Neural progenitor cell (in vitro differentiated cells): ENCODE measurements around the gene UBE2A.

ENCODE experiments used
- CTCF ChIP-seq: fragments of 200-600 bp; sonication (generic); IDR thresholded peaks from 2 replicates; pipeline ENCODE4 v1.5.1; 2017; ENCODE audit warnings: antibody characterized with exemption, mild to moderate bottlenecking
- EZH2phosphoT487 ChIP-seq: fragments of 200-600 bp; sonication (generic); IDR thresholded peaks from 2 replicates; pipeline ENCODE4 v1.6.1; 2017; ENCODE audit warnings: antibody characterized with exemption

- TF ChIP-seq CTCF (no peak), EZH2phosphoT487 (no peak)
These were observed 50.7 kb downstream of the UBE2A start for GRCh38 chrX:119624951-119625668.
